Right lobe of liver (tissue), 6 donors: ENCODE results near the gene OR51F2. TPM values are rescaled to one million over a fixed set of nuclear protein-coding genes. Genes with fewer than 3 reads are reported as not detected.

Experiments used
- ATAC-seq, 4 donors: fragments of 200-7000 bp; cut with Tn5 transposase; one replicate each; pipeline ENCODE4 v1.9.1; 2020; ENCODE audit warnings: mild to moderate bottlenecking in 4 of 4, moderate library complexity in 4 of 4
- DNase-seq, 3 donors: peaks; one replicate each; pipeline ENCODE4 v3.0.0-alpha.2; 2020
- H3K27ac ChIP-seq, 3 donors: fragments of 200-600 bp; one replicate each; pipeline ENCODE4 v1.8.0; 2022
- H3K27me3 ChIP-seq, 2 donors: fragments of 200-600 bp; one replicate each; pipeline ENCODE4 v1.8.0; 2022
- H3K36me3 ChIP-seq, 4 donors: fragments of 200-600 bp; sonication (generic) in 1 of 4; one replicate each; pipeline versions ENCODE4 v1.5.1 to v1.8.0; 2017 to 2022; ENCODE audit warnings: control low read depth in 1 of 4
- H3K4me1 ChIP-seq, 4 donors: fragments of 200-600 bp; sonication (generic) in 1 of 4; one replicate each; pipeline versions ENCODE4 v1.5.1 to v1.8.0; 2017 to 2022; ENCODE audit warnings: control low read depth in 1 of 4
- H3K4me3 ChIP-seq, 3 donors: fragments of 200-600 bp; one replicate each; pipeline ENCODE4 v1.8.0; 2022
- H3K9me3 ChIP-seq, 4 donors: fragments of 200-600 bp; sonication (generic) in 1 of 4; one replicate each; pipeline versions ENCODE4 v1.5.1 to v1.8.0; 2017 to 2022; ENCODE audit warnings: control low read depth in 1 of 4
- POLR2A ChIP-seq: fragments of 450-650 bp; IDR thresholded peaks from one replicate; pipeline ENCODE4 v1.6.1; 2017; ENCODE audit warnings: antibody characterized with exemption, mild to moderate bottlenecking
- WGBS: methylation state at CpG from one replicate; pipeline ENCODE4 v1.1.6; 2018; ENCODE audit warnings: low coverage, low lambda C conversion rate; ENCODE audit not compliant: insufficient coverage; ENCODE audit errors: missing lambda C conversion rate; 5-methylcytosine and 5-hydroxymethylcytosine counted together
- intact Hi-C, 2 donors: fragments of 100-400 bp; cut with DNase I; formaldehyde crosslinking; loops; one replicate each; pipeline versions ENCODE4 v1.11.2 to v1.14.1; 2022
- total RNA-seq, 6 experiments: library from RNA; depleted of rRNA in 2 of 6; stranded (reverse); fragments of >200 nt in 2 of 6; fragmentation: NEBNext Ultra II Directional in 3 of 6; extraction: Animal tissue kit (Norgen Biotek cat#: 25700) in 3 of 6; gene quantifications; one replicate each; pipeline versions ENCODE4 v1.1.0 to v1.2.4, GENCODE V29; 2016 to 2023
- TF ChIP-seq, protein P1 (sequence below), 4 donors: fragments of 200-600 bp in 3 of 4; fragments of 450-650 bp in 1 of 4; IDR thresholded peaks; one replicate each; pipeline versions ENCODE4 v1.5.1 to v1.8.0; 2016 to 2022; ENCODE audit warnings: antibody characterized with exemption in 4 of 4, mild to moderate bottlenecking in 2 of 4
- donor health status: DM: no; HTN: yes; CAD: no.
- donor health status: DM: no; HTN: no; CAD: no.
- donor health status: DM: no; HTN: no; CAD: no.
- donor health status: DM: no; HTN: yes; CAD: no.
- donor health status: DM: no; HTN: yes; CAD: no.

The OR51F2 gene
- total RNA-seq, 6 experiments from 2014 or later, result not detected

- H3K9me3 ChIP-seq, result no peaks in the 10 kb centered on the region
- TF ChIP-seq POLR2A, result no peak
- H3K36me3 ChIP-seq, result no peaks in the 10 kb centered on the region
- no peak for ATAC-seq
- intact Hi-C loops, result no loop called here
- no peak for DNase-seq
- no peak within 1 kb of the TSS for H3K27ac ChIP-seq
- H3K4me1 ChIP-seq, result no peaks in the 10 kb centered on the region
- WGBS, result 68% methylated on average over 3 of the region's 3 CpGs
- no peak within 1 kb of the TSS for H3K4me3 ChIP-seq
- H3K27me3 ChIP-seq, result no peaks in the 10 kb centered on the region
Measured at GRCh38 chr11:4804280-4804679, 16.8 kb upstream of the OR51F2 start, which contains the start of gene OR52R1. Gene OR52R1, minus strand, starts transcription at chr11:4804380. Its CDS starts 0 bp downstream, at chr11:4804380.

DNA sequence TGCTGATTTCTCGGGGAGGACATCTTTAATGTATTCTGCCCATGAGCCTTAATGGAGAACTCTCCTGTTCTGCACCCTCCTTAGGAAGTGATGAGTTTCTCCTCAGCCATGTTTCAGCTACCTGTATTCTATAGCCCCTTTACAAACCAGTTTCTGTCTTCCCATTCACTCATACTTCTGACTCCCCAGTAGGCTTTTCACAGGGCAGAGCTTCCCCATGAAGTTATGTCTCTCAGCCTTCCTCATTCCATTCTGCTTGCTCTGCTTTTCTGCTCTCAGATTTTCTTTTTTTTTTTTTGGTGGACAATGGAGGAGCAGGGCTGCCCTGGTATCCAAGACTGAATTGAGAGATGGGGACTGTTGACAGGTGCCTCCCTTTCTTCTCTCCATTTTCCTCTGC lies 12.6 kb upstream of the OR51F2 start:
- intact Hi-C loops, result no loop called here
- Histone ChIP-seq H3K9me3 (no peaks in the 10 kb centered on the region), H3K36me3 (no peaks in the 10 kb centered on the region), H3K27me3 (no peaks in the 10 kb centered on the region), H3K27ac (no peak overlapping the region), H3K4me3 (no peak overlapping the region), H3K4me1 (no peaks in the 10 kb centered on the region)
- TF ChIP-seq, protein P1, sequence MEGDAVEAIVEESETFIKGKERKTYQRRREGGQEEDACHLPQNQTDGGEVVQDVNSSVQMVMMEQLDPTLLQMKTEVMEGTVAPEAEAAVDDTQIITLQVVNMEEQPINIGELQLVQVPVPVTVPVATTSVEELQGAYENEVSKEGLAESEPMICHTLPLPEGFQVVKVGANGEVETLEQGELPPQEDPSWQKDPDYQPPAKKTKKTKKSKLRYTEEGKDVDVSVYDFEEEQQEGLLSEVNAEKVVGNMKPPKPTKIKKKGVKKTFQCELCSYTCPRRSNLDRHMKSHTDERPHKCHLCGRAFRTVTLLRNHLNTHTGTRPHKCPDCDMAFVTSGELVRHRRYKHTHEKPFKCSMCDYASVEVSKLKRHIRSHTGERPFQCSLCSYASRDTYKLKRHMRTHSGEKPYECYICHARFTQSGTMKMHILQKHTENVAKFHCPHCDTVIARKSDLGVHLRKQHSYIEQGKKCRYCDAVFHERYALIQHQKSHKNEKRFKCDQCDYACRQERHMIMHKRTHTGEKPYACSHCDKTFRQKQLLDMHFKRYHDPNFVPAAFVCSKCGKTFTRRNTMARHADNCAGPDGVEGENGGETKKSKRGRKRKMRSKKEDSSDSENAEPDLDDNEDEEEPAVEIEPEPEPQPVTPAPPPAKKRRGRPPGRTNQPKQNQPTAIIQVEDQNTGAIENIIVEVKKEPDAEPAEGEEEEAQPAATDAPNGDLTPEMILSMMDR (IDR thresholded peaks at IDR 0.05), result no peak
- TF ChIP-seq POLR2A, result no peak
- WGBS, result 40% methylated on average over 1 of the region's 1 CpG
- no peak for ATAC-seq
- no peak for DNase-seq

- Histone ChIP-seq H3K4me3 (no peak overlapping the region), H3K9me3 (no peaks in the 10 kb centered on the region), H3K36me3 (no peaks in the 10 kb centered on the region), H3K4me1 (no peaks in the 10 kb centered on the region), H3K27ac (no peak overlapping the region), H3K27me3 (no peaks in the 10 kb centered on the region)
- WGBS, result 84% methylated on average over 2 of the region's 2 CpGs
- intact Hi-C loops, result no loop called here
- ATAC-seq (no peak), DNase-seq (no peak)
- TF ChIP-seq, protein P1 (IDR thresholded peaks at IDR 0.05), result no peak
- no peak for TF ChIP-seq POLR2A
Measured at GRCh38 chr11:4809246-4809645, 11.9 kb upstream of the OR51F2 start.

DNA sequence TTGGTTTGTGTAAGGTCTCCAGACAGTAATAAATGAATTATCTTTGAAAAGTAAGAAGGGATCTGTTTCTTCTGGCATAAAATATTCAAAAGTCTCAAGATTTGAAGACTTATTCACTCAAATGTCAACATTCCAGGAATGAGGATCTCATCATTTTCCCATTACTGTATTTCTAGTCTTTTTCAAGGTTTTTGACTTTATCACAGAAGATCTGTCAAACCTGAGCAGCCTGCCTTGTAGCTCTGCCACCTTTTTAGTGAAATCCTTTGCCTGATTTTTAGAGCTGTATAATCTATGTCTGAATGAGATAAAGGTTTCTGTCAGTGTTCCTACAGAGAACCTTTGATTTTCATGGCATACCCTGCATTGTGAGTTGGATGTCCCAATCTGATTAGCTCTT lies 4.0 kb downstream of the OR51F2 start:
- no peak overlapping the region for H3K27ac ChIP-seq
- H3K9me3 ChIP-seq, result no peaks in the 10 kb centered on the region
- no peaks in the 10 kb centered on the region for H3K4me1 ChIP-seq
- intact Hi-C loops, result no loop called here
- TF ChIP-seq, protein P1 (IDR thresholded peaks at IDR 0.05), result no peak
- TF ChIP-seq POLR2A, result no peak
- no peak for DNase-seq
- H3K4me3 ChIP-seq, result no peak overlapping the region
- ATAC-seq, result no peak
- H3K27me3 ChIP-seq, result no peaks in the 10 kb centered on the region
- H3K36me3 ChIP-seq, result no peaks in the 10 kb centered on the region

- DNase-seq (no peak), ATAC-seq (no peak)
- Histone ChIP-seq H3K4me1 (no peaks in the 10 kb centered on the region), H3K36me3 (no peaks in the 10 kb centered on the region), H3K27ac (no peak overlapping the region), H3K4me3 (no peak overlapping the region), H3K27me3 (no peaks in the 10 kb centered on the region), H3K9me3 (no peaks in the 10 kb centered on the region)
- TF ChIP-seq, protein P1 (IDR thresholded peaks at IDR 0.05), result no peak
- no peak for TF ChIP-seq POLR2A
- intact Hi-C loops, result no loop called here
Measured at GRCh38 chr11:4826425-4826824, 5.3 kb downstream of the OR51F2 start.
